HCT116 (cell line): Measurements from ENCODE around the gene FILIP1. TPM values are rescaled to one million over a fixed set of nuclear protein-coding genes. Genes with fewer than 3 reads are reported as not detected.

Experiments
- ATAC-seq: fragments of 200-7000 bp; cut with Tn5 transposase; 2 replicates; pipeline ENCODE4 v1.9.1; 2020; ENCODE audit warnings: mild to moderate bottlenecking, moderate library complexity
- BruUV-seq: library from RNA; stranded (reverse); fragments of 400-500 nt; replicated peaks from 2 replicates; lab custom pipeline; 2021; lab: Mats Ljungman, UMichigan
- CTCF ChIA-PET: fragments of 300-600 bp; sonication (Branson Sonifier 250); formaldehyde crosslinking; loops from one replicate; lab custom pipeline; 2021; ENCODE audit warnings: antibody characterized with exemption; lab: Charles Lee
- POLR2A ChIA-PET: fragments of 300-600, 350-600 bp; sonication (Branson Sonifier 250); formaldehyde crosslinking; loops from one replicate; lab custom pipeline; 2021; ENCODE audit warnings: antibody characterized with exemption; lab: Charles Lee
- RAD21 ChIA-PET, 2 experiments: fragments of 300-600 bp; sonication (Branson Sonifier 250); formaldehyde crosslinking; loops; one replicate each; lab custom pipeline; 2023; ENCODE audit warnings: low total read pairs in 2 of 2; ENCODE audit not compliant: uncharacterized antibody in 2 of 2, unreplicated experiment in 2 of 2, low non-redundant PET in 1 of 2; lab: Charles Lee
- DNase-seq: peaks from one replicate; pipeline ENCODE4 v3.0.0-alpha.2; 2010; ENCODE audit warnings: low read depth, low spot score
- H2AFZ ChIP-seq: fragments of 200-600 bp; shearing (Covaris generic), sonication (generic); 2 replicates; pipeline ENCODE4 v1.6.1; 2017; ENCODE audit warnings: low read depth, mixed run types, mixed read lengths, antibody characterized with exemption, low read length; ENCODE audit not compliant: poor library complexity, severe bottlenecking
- H3K27ac ChIP-seq: 2 replicates; pipeline ENCODE4 v1.5.1; 2012; ENCODE audit warnings: low read depth, low read length
- H3K27me3 ChIP-seq: fragments of 200-600 bp; sonication (generic); 2 replicates; pipeline ENCODE4 v1.6.1; 2016; ENCODE audit warnings: mixed run types, low read length, mixed read lengths; ENCODE audit not compliant: insufficient read depth
- H3K36me3 ChIP-seq, 2 experiments: fragments of 200-500 bp in 1 of 2; fragments of 200-600 bp in 1 of 2; sonication (Bioruptor generic) in 1 of 2; sonication (generic) in 1 of 2; 2 replicates each; pipeline versions ENCODE4 v1.5.1 to v1.6.1; 2014 to 2016; ENCODE audit warnings: low read length in 2 of 2, inconsistent platforms in 1 of 2, mixed read lengths in 1 of 2, mixed run types in 1 of 2; ENCODE audit not compliant: insufficient read depth in 2 of 2, control insufficient read depth in 1 of 2
- H3K4me1 ChIP-seq, 2 experiments: fragments of 200-600 bp in 1 of 2; sonication (generic) in 1 of 2; 2 replicates each; pipeline versions ENCODE4 v1.5.1 to v1.6.1; 2012 to 2017; ENCODE audit warnings: low read length in 2 of 2, inconsistent platforms in 1 of 2, mild to moderate bottlenecking in 1 of 2, mixed read lengths in 1 of 2, mixed run types in 1 of 2, moderate library complexity in 1 of 2; ENCODE audit not compliant: insufficient read depth in 2 of 2, control insufficient read depth in 1 of 2
- H3K4me2 ChIP-seq: fragments of 200-600 bp; sonication (generic); 2 replicates; pipeline ENCODE4 v1.6.1; 2017; ENCODE audit warnings: mixed run types, low read length, mixed read lengths
- H3K4me3 ChIP-seq, 2 experiments: fragments of 200-600 bp in 1 of 2; sonication (generic) in 1 of 2; replicated peaks in 1 of 2; 2 replicates each; pipeline ENCODE4 v1.5.1; 2011 to 2016; ENCODE audit warnings: low read length in 2 of 2, control low read depth in 1 of 2, low read depth in 1 of 2, mild to moderate bottlenecking in 1 of 2, mixed read lengths in 1 of 2, mixed run types in 1 of 2
- H3K79me2 ChIP-seq: fragments of 200-600 bp; sonication (generic); 2 replicates; pipeline ENCODE4 v1.6.1; 2017; ENCODE audit warnings: mild to moderate bottlenecking, mixed run types, low read length, moderate library complexity, mixed read lengths; ENCODE audit not compliant: insufficient read depth
- H3K9ac ChIP-seq: fragments of 200-600 bp; sonication (generic); 2 replicates; pipeline ENCODE4 v1.6.1; 2016; ENCODE audit warnings: low read length, mixed read lengths
- H3K9me2 ChIP-seq: fragments of 200-600 bp; sonication (generic), shearing (Covaris generic); 2 replicates; pipeline ENCODE4 v1.6.1; 2017; ENCODE audit warnings: mixed run types, mild to moderate bottlenecking, moderate library complexity; ENCODE audit not compliant: insufficient read depth
- H3K9me3 ChIP-seq, 2 experiments: fragments of 200-500 bp in 1 of 2; fragments of 200-600 bp in 1 of 2; sonication (Bioruptor generic) in 1 of 2; sonication (generic) in 1 of 2; 2 replicates each; pipeline ENCODE4 v1.6.1; 2014 to 2017; ENCODE audit warnings: low read length in 2 of 2, mixed read lengths in 2 of 2, inconsistent platforms in 1 of 2, low read depth in 1 of 2, mild to moderate bottlenecking in 1 of 2, mixed run types in 1 of 2, moderate library complexity in 1 of 2; ENCODE audit not compliant: control insufficient read depth in 1 of 2, insufficient read depth in 1 of 2
- H4K20me1 ChIP-seq: fragments of 200-600 bp; sonication (generic), shearing (Covaris generic); 2 replicates; pipeline ENCODE4 v1.6.1; 2017; ENCODE audit warnings: mixed run types, mild to moderate bottlenecking, moderate library complexity; ENCODE audit not compliant: insufficient read depth
- ELF1 ChIP-seq: IDR thresholded peaks from 2 replicates; pipeline ENCODE4 v1.6.1; 2012; ENCODE audit warnings: low read depth, borderline replicate concordance
- RAD21 ChIP-seq: IDR thresholded peaks from 2 replicates; pipeline ENCODE4 v1.6.1; 2012; ENCODE audit warnings: low read depth, mild to moderate bottlenecking
- SP1 ChIP-seq: IDR thresholded peaks from 2 replicates; pipeline ENCODE4 v1.6.1; 2012; ENCODE audit warnings: low read depth
- intact Hi-C: fragments of 100-400 bp; cut with micrococcal nuclease; formaldehyde crosslinking; loops from 2 replicates; pipeline ENCODE4 v1.10.0; 2022
- total RNA-seq: library from RNA; stranded (reverse); gene quantifications from one replicate; pipeline ENCODE4 v1.2.1, GENCODE V29; 2021; ENCODE audit not compliant: unreplicated experiment
- TF ChIP-seq, protein P1 (sequence below), 3 experiments: fragments of 200-600 bp in 1 of 3; sonication (generic) in 1 of 3; IDR thresholded peaks in 2 of 3; conservative IDR thresholded peaks in 1 of 3; 2 replicates each; pipeline ENCODE4 v1.5.1; 2012 to 2017; ENCODE audit warnings: low read depth in 2 of 3, low read length in 2 of 3, antibody characterized with exemption in 1 of 3, borderline replicate concordance in 1 of 3, control low read depth in 1 of 3, mild to moderate bottlenecking in 1 of 3, mixed read lengths in 1 of 3, mixed run types in 1 of 3, moderate library complexity in 1 of 3; ENCODE audit not compliant: insufficient read depth in 1 of 3
- TF ChIP-seq, protein P2 (sequence below): IDR thresholded peaks from 2 replicates; pipeline ENCODE4 v1.6.1; 2011; ENCODE audit warnings: mild to moderate bottlenecking, low read length, moderate library complexity; ENCODE audit not compliant: insufficient replicate concordance; ENCODE audit errors: extremely low read depth

Gene FILIP1
- total RNA-seq, 1 experiment from 2014 or later: 0.05 TPM

GRCh38 chr6:75296811-75297779 lies 196.5 kb downstream of the FILIP1 start:
- H3K9me2 ChIP-seq: no peaks in the 10 kb centered on the region
- CTCF ChIA-PET: interaction anchor here (0.6 to 2.4 kb wide), 15 partner anchors 8 to 373 kb away, joined by 3 to 10 read pairs (median 4); partner anchors contain the start of gene TMEM30A
- RAD21 ChIA-PET: interaction anchor here (0.7 to 1.1 kb wide), 3 partner anchors 71 to 318 kb away, joined by 3 to 4 read pairs (median 3); no protein-coding TSS in a partner anchor
- H3K4me3 ChIP-seq: no peak overlapping the region
- intact Hi-C loops: loop anchor here (1.0 kb wide), 1 partner anchor 229 kb away; no protein-coding TSS in a partner anchor
- peak; percentile 65 for DNase-seq
- H4K20me1 ChIP-seq: no peaks in the 10 kb centered on the region
- POLR2A ChIA-PET: no interaction called here
- TF ChIP-seq SP1 (no peak), ELF1 (no peak), RAD21 (peak; percentile 79)
- TF ChIP-seq, protein P1, sequence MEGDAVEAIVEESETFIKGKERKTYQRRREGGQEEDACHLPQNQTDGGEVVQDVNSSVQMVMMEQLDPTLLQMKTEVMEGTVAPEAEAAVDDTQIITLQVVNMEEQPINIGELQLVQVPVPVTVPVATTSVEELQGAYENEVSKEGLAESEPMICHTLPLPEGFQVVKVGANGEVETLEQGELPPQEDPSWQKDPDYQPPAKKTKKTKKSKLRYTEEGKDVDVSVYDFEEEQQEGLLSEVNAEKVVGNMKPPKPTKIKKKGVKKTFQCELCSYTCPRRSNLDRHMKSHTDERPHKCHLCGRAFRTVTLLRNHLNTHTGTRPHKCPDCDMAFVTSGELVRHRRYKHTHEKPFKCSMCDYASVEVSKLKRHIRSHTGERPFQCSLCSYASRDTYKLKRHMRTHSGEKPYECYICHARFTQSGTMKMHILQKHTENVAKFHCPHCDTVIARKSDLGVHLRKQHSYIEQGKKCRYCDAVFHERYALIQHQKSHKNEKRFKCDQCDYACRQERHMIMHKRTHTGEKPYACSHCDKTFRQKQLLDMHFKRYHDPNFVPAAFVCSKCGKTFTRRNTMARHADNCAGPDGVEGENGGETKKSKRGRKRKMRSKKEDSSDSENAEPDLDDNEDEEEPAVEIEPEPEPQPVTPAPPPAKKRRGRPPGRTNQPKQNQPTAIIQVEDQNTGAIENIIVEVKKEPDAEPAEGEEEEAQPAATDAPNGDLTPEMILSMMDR (IDR thresholded peaks at IDR 0.05 in 2 of 3, conservative IDR thresholded peaks at IDR 0.05 in 1 of 3; ENCODE audit: borderline replicate concordance in 1 of 3, insufficient read depth in 1 of 3, low read depth in 2 of 3, low read length in 2 of 3): peak; percentile 55 to 75 (median 72)
- TF ChIP-seq, protein P2, sequence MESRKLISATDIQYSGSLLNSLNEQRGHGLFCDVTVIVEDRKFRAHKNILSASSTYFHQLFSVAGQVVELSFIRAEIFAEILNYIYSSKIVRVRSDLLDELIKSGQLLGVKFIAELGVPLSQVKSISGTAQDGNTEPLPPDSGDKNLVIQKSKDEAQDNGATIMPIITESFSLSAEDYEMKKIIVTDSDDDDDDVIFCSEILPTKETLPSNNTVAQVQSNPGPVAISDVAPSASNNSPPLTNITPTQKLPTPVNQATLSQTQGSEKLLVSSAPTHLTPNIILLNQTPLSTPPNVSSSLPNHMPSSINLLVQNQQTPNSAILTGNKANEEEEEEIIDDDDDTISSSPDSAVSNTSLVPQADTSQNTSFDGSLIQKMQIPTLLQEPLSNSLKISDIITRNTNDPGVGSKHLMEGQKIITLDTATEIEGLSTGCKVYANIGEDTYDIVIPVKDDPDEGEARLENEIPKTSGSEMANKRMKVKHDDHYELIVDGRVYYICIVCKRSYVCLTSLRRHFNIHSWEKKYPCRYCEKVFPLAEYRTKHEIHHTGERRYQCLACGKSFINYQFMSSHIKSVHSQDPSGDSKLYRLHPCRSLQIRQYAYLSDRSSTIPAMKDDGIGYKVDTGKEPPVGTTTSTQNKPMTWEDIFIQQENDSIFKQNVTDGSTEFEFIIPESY: no peak
- no peaks in the 10 kb centered on the region for H3K9me3 ChIP-seq
- no peaks in the 10 kb centered on the region for H3K79me2 ChIP-seq
- no peaks in the 10 kb centered on the region for H3K4me1 ChIP-seq
- H3K27ac ChIP-seq: no peak overlapping the region
- no TSS peak for BruUV-seq
- no peak overlapping the region for H3K4me2 ChIP-seq
- no peaks in the 10 kb centered on the region for H3K36me3 ChIP-seq
- H2AFZ ChIP-seq: no peak overlapping the region
- ATAC-seq: peak; percentile 72
- no peaks in the 10 kb centered on the region for H3K27me3 ChIP-seq
- no peak overlapping the region for H3K9ac ChIP-seq
